ENCODE results near the gene SLC25A20. TPM values are rescaled to one million over a fixed set of nuclear protein-coding genes. Genes with fewer than 3 reads are reported as not detected.

Gene SLC25A20
- total RNA-seq, 1 experiment from 2014 or later, result 17.7 TPM

- DNase-seq, result no peak
- no peaks in the 10 kb centered on the region for H3F3A ChIP-seq (ENCODE audit: low read length, unreplicated experiment)
- H3K9ac ChIP-seq (ENCODE audit: low read length), result no peak overlapping the region
- no peaks in the 10 kb centered on the region for H3K9me2 ChIP-seq (replicated peaks; ENCODE audit: low read length)
- H4K20me1 ChIP-seq (ENCODE audit: low read length), result no peaks in the 10 kb centered on the region
- ATAC-seq, result no peak
- H3K4me1 ChIP-seq (ENCODE audit: insufficient read depth, low read length), result no peaks in the 10 kb centered on the region
- H3K9me3 ChIP-seq (ENCODE audit: low read length), result no peaks in the 10 kb centered on the region
- intact Hi-C loops (cut with micrococcal nuclease), result no loop called here
- no peak overlapping the region for H3K27ac ChIP-seq (ENCODE audit: low read length)
- BruUV-seq (replicated peaks), result no TSS peak
- TF ChIP-seq EZH2phosphoT487 (IDR thresholded peaks at IDR 0.05; ENCODE audit: borderline replicate concordance, low read length), result no peak
- no peak for TF ChIP-seq EZH2 (IDR thresholded peaks at IDR 0.05; ENCODE audit: low read length, unreplicated experiment)
- TF ChIP-seq CTCF (conservative IDR thresholded peaks at IDR 0.05; ENCODE audit: low read depth, low read length), result no peak
- no peak overlapping the region for H2AFZ ChIP-seq (ENCODE audit: low read length)
- H3K36me3 ChIP-seq (ENCODE audit: low read depth, low read length), result no peaks in the 10 kb centered on the region; the same call in 1 of the 2 replicates
- ChIA-PET CTCF (no interaction called here), POLR2A (ENCODE audit: unreplicated experiment) (no interaction called here)
- no peak overlapping the region for H3K4me2 ChIP-seq (ENCODE audit: low read length)
- no peak overlapping the region for H3K4me3 ChIP-seq (ENCODE audit: low read length)
- peaks cover 34% of the 10 kb centered on the region for H3K79me2 ChIP-seq (ENCODE audit: low read length)
- H3K27me3 ChIP-seq (ENCODE audit: low read length), result no peaks in the 10 kb centered on the region
These were observed 46.8 kb upstream of the SLC25A20 start for GRCh38 chr3:48945432-48945831.

- no peaks in the 10 kb centered on the region for H3K9me2 ChIP-seq (replicated peaks; ENCODE audit: low read length)
- H3K79me2 ChIP-seq (ENCODE audit: low read length), result peaks cover 68% of the 10 kb centered on the region
- peak overlapping the region; percentile 1; the same call in 1 of the 2 replicates for H3K4me2 ChIP-seq (ENCODE audit: low read length)
- ATAC-seq (no peak), DNase-seq (no peak)
- H3K9ac ChIP-seq (ENCODE audit: low read length), result no peak overlapping the region
- no peaks in the 10 kb centered on the region for H3K27me3 ChIP-seq (ENCODE audit: low read length)
- H3K36me3 ChIP-seq (ENCODE audit: low read depth, low read length), result peaks cover 24% of the 10 kb centered on the region
- TF ChIP-seq CTCF (conservative IDR thresholded peaks at IDR 0.05; ENCODE audit: low read depth, low read length) (no peak), EZH2phosphoT487 (IDR thresholded peaks at IDR 0.05; ENCODE audit: borderline replicate concordance, low read length) (no peak), EZH2 (IDR thresholded peaks at IDR 0.05; ENCODE audit: low read length, unreplicated experiment) (no peak)
- no peaks in the 10 kb centered on the region for H3K9me3 ChIP-seq (ENCODE audit: low read length)
- intact Hi-C loops (cut with micrococcal nuclease), result loop anchor here (10.0 kb wide), 1 partner anchor 154 kb away; no protein-coding TSS in a partner anchor
- H3K4me3 ChIP-seq (ENCODE audit: low read length), result no peak overlapping the region
- no peak overlapping the region for H2AFZ ChIP-seq (ENCODE audit: low read length)
- H3F3A ChIP-seq (ENCODE audit: low read length, unreplicated experiment), result no peaks in the 10 kb centered on the region
- BruUV-seq (replicated peaks), result no TSS peak
- H3K4me1 ChIP-seq (ENCODE audit: insufficient read depth, low read length), result peaks cover 17% of the 10 kb centered on the region
- H4K20me1 ChIP-seq (ENCODE audit: low read length), result 0 out of 2 replicates have a peak, but pooled peaks cover 12% of the 10 kb centered on the region
- ChIA-PET CTCF (interaction anchor here (0.5 to 0.6 kb wide), 2 partner anchors 47 to 49 kb away, joined by 3 read pairs; no protein-coding TSS in a partner anchor), POLR2A (ENCODE audit: unreplicated experiment) (interaction anchor here (0.5 kb wide), 2 partner anchors 19 to 91 kb away, joined by 3 to 5 read pairs; partner anchors contain the start of gene IMPDH2)
- H3K27ac ChIP-seq (ENCODE audit: low read length), result peak overlapping the region; percentile 3; the same call in 1 of the 2 replicates
These were observed 40.0 kb upstream of the SLC25A20 start for GRCh38 chr3:48938689-48939088.

DNA sequence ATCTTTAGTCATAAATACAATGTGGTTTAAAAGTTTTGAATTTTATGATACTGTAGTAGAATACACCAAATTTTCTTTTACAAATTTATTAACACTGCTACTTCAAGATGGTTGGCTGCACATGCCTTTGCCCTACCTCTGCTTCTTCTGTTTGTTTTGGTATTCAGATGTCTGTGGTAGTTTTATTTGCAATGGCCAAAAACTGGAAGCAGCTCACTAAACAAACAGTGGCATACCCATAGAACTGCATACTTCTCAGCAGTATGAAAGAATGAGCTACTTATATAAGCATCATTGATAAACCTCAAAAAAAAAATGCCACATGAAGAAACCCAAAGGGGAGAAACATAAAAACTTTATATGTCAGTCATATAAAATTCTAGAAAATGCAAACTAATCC, 39.5 kb upstream of the SLC25A20 start:
- TF ChIP-seq EZH2phosphoT487 (IDR thresholded peaks at IDR 0.05; ENCODE audit: borderline replicate concordance, low read length) (no peak), CTCF (conservative IDR thresholded peaks at IDR 0.05; ENCODE audit: low read depth, low read length) (no peak), EZH2 (IDR thresholded peaks at IDR 0.05; ENCODE audit: low read length, unreplicated experiment) (no peak)
- Histone ChIP-seq H4K20me1 (ENCODE audit: low read length) (0 out of 2 replicates have a peak, but pooled peaks cover 12% of the 10 kb centered on the region), H3K36me3 (ENCODE audit: low read depth, low read length) (peaks cover 24% of the 10 kb centered on the region), H3F3A (ENCODE audit: low read length, unreplicated experiment) (no peaks in the 10 kb centered on the region), H3K9ac (ENCODE audit: low read length) (no peak overlapping the region), H3K27me3 (ENCODE audit: low read length) (no peaks in the 10 kb centered on the region), H3K9me2 (replicated peaks; ENCODE audit: low read length) (no peaks in the 10 kb centered on the region), H3K4me1 (ENCODE audit: insufficient read depth, low read length) (peaks cover 17% of the 10 kb centered on the region), H3K4me2 (ENCODE audit: low read length) (peak overlapping the region; percentile 1; the same call in 1 of the 2 replicates), H3K4me3 (ENCODE audit: low read length) (no peak overlapping the region), H3K27ac (ENCODE audit: low read length) (peak overlapping the region; percentile 3; the same call in 1 of the 2 replicates), H2AFZ (ENCODE audit: low read length) (no peak overlapping the region), H3K9me3 (ENCODE audit: low read length) (no peaks in the 10 kb centered on the region), H3K79me2 (ENCODE audit: low read length) (peaks cover 68% of the 10 kb centered on the region)
- peak; percentile 67 for DNase-seq
- POLR2A ChIA-PET (ENCODE audit: unreplicated experiment), result interaction anchor here (0.5 to 0.7 kb wide), 4 partner anchors 18 to 473 kb away, joined by 3 to 9 read pairs (median 4); partner anchors contain the start of gene IMPDH2
- CTCF ChIA-PET, result interaction anchor here (0.5 to 0.6 kb wide), 2 partner anchors 47 to 50 kb away, joined by 3 read pairs; no protein-coding TSS in a partner anchor
- no TSS peak for BruUV-seq (replicated peaks)
- intact Hi-C loops (cut with micrococcal nuclease), result loop anchor here (10.0 kb wide), 1 partner anchor 153 kb away; no protein-coding TSS in a partner anchor
- peak; percentile 98 for ATAC-seq

Measured in PC-3 (cell line).